ENCODE results near the gene GPR143. TPM values are rescaled to one million over a fixed set of nuclear protein-coding genes. Genes with fewer than 3 reads are reported as not detected.

Gene GPR143
- total RNA-seq, 4 donors from 2014 or later: 0.29 TPM; not detected in 3

DNA sequence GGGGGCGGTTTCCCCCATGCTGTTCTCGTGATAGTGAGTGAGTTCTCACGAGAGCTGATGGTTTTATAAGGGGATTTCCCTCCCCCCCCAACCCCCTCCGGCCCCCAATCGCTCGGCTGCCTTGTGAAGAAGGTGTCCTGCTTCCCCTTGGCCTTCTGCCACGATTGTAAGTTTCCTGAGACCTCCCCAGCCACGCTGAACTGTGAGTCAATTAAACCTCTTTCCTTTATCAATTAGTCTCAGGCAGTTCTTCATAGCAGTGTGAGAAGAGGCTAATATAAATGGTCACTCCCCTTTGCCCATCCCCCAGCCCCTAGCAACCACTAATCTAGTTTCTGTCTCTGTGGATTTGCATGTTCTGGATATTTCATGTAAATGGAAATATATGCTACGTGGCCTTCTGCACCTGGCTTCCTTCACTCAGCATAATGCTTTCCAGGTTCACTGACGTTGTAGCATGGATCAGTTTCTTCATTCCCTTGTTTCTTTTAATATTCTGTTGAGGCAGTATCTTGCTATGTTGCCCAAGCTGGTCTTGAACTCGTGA, 16.4 kb downstream of the GPR143 start:
- no peak for TF ChIP-seq POLR2A (IDR thresholded peaks at IDR 0.05; ENCODE audit: low read depth)
- TF ChIP-seq POLR2AphosphoS5 (IDR thresholded peaks at IDR 0.05): no peak
- TF ChIP-seq, protein P1, sequence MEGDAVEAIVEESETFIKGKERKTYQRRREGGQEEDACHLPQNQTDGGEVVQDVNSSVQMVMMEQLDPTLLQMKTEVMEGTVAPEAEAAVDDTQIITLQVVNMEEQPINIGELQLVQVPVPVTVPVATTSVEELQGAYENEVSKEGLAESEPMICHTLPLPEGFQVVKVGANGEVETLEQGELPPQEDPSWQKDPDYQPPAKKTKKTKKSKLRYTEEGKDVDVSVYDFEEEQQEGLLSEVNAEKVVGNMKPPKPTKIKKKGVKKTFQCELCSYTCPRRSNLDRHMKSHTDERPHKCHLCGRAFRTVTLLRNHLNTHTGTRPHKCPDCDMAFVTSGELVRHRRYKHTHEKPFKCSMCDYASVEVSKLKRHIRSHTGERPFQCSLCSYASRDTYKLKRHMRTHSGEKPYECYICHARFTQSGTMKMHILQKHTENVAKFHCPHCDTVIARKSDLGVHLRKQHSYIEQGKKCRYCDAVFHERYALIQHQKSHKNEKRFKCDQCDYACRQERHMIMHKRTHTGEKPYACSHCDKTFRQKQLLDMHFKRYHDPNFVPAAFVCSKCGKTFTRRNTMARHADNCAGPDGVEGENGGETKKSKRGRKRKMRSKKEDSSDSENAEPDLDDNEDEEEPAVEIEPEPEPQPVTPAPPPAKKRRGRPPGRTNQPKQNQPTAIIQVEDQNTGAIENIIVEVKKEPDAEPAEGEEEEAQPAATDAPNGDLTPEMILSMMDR (IDR thresholded peaks at IDR 0.05): no peak
- TF ChIP-seq EP300 (IDR thresholded peaks at IDR 0.05): no peak
- Histone ChIP-seq H3K4me3 (no peak overlapping the region), H3K27me3 (no peaks in the 10 kb centered on the region), H3K4me1 (no peaks in the 10 kb centered on the region), H3K27ac (replicated peaks in 1 of 4) (no peak overlapping the region), H3K9me3 (no peaks in the 10 kb centered on the region), H3K36me3 (no peaks in the 10 kb centered on the region)
- WGBS: 69% methylated on average over 11 of the region's 11 CpGs
- no peak for DNase-seq (ENCODE audit: extremely low spot score)
- intact Hi-C loops (cut with DNase I): no loop called here

GRCh38 chrX:9747644-9748043, 18.0 kb downstream of the GPR143 start:
- Histone ChIP-seq H3K27me3 (no peaks in the 10 kb centered on the region), H3K27ac (replicated peaks in 1 of 4) (no peak overlapping the region), H3K4me3 (no peak overlapping the region), H3K9me3 (no peaks in the 10 kb centered on the region), H3K4me1 (no peaks in the 10 kb centered on the region), H3K36me3 (no peaks in the 10 kb centered on the region)
- WGBS: 68% methylated on average over 4 of the region's 4 CpGs
- TF ChIP-seq, protein P1 (IDR thresholded peaks at IDR 0.05): no peak
- TF ChIP-seq EP300 (IDR thresholded peaks at IDR 0.05): no peak
- no peak for TF ChIP-seq POLR2A (IDR thresholded peaks at IDR 0.05; ENCODE audit: low read depth)
- no peak for TF ChIP-seq POLR2AphosphoS5 (IDR thresholded peaks at IDR 0.05)
- no peak for DNase-seq (ENCODE audit: extremely low spot score)
- intact Hi-C loops (cut with DNase I): no loop called here

GRCh38 chrX:9746148-9746888, 19.3 kb downstream of the GPR143 start:
- Histone ChIP-seq H3K4me3 (no peak overlapping the region), H3K36me3 (no peaks in the 10 kb centered on the region), H3K27ac (replicated peaks in 1 of 4) (no peak overlapping the region), H3K4me1 (no peaks in the 10 kb centered on the region), H3K9me3 (no peaks in the 10 kb centered on the region), H3K27me3 (no peaks in the 10 kb centered on the region)
- intact Hi-C loops (cut with DNase I): no loop called here
- TF ChIP-seq EP300 (IDR thresholded peaks at IDR 0.05) (no peak), POLR2A (IDR thresholded peaks at IDR 0.05; ENCODE audit: low read depth) (no peak), POLR2AphosphoS5 (IDR thresholded peaks at IDR 0.05) (no peak)
- TF ChIP-seq, protein P1 (IDR thresholded peaks at IDR 0.05): no peak
- DNase-seq (ENCODE audit: extremely low spot score): no peak
- 48% methylated on average over 3 of the region's 3 CpGs for WGBS

DNA sequence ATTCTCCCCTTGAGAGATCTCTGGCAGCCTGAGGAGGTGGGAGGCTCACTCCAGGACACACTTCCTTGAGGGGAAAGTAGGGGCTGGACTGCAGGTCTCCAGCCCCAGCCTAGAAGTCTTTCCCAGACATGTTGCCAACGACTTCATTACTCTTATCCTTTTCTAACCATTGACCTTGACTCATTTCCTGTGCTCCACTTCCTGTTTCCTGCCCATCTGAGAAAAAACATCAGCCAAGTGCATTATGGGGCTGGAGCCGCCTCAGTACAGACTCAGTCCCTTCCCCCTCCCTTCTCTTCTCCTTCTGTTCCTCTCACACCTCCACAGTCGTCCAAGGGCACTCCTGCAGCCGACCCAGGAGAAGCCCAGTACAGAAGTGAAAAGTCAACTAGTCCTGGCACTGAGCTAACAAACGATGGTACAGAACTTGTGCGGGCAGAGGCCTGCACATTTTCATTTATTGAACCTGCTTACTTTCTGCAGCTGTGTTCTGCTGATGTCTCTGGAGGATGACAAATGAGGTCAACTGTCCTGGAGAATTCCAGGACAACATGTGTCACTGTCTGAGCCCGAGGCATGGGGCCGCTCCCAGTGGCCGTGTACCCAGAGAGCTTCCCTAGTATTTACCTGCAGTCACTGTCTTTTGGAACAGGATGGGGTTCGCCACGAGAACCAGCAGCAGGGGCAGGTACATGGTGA, 20.1 kb downstream of the GPR143 start:
- Histone ChIP-seq H3K4me1 (no peaks in the 10 kb centered on the region), H3K4me3 (no peak overlapping the region), H3K27me3 (no peaks in the 10 kb centered on the region), H3K27ac (replicated peaks in 1 of 4) (no peak overlapping the region), H3K36me3 (no peaks in the 10 kb centered on the region), H3K9me3 (no peaks in the 10 kb centered on the region)
- intact Hi-C loops (cut with DNase I): no loop called here
- no peak for DNase-seq (ENCODE audit: extremely low spot score)
- 74% methylated on average over 11 of the region's 11 CpGs for WGBS
- no peak for TF ChIP-seq EP300 (IDR thresholded peaks at IDR 0.05)
- TF ChIP-seq, protein P1 (IDR thresholded peaks at IDR 0.05): no peak
- TF ChIP-seq POLR2A (IDR thresholded peaks at IDR 0.05; ENCODE audit: low read depth): no peak
- TF ChIP-seq POLR2AphosphoS5 (IDR thresholded peaks at IDR 0.05): no peak
